GM18909 (cell line): ENCODE results near the gene KRT2.

ENCODE experiments used
- ATAC-seq: cut with Tn5 transposase; IDR thresholded peaks from one replicate; pipeline ENCODE4 v1.9.1; 2021; ENCODE audit warnings: mild to moderate bottlenecking; ENCODE audit not compliant: unreplicated experiment, poor library complexity

The KRT2 gene

GRCh38 chr12:52627395-52628110, 24.5 kb downstream of the KRT2 start:
- ATAC-seq, result no peak

DNA sequence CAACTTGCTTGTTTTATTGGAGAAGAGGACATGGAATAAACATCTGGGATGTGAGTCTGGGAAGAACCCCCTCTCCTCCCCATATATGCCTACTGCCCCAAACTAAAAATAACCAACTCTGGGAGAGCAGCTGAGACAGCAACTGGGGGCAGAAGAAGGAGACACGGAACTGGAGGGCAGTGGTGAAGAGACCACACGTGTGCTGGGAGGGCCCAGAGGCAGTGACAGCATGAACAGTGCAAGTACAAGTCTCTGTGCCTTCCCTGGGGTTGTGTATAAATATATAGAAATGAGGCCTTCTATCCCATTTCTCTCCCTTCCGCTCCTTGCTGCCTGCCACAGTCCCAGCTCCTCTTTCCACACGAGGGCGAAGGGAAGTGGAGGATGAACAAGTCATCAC, 29.7 kb downstream of the KRT2 start:
- no peak for ATAC-seq

DNA sequence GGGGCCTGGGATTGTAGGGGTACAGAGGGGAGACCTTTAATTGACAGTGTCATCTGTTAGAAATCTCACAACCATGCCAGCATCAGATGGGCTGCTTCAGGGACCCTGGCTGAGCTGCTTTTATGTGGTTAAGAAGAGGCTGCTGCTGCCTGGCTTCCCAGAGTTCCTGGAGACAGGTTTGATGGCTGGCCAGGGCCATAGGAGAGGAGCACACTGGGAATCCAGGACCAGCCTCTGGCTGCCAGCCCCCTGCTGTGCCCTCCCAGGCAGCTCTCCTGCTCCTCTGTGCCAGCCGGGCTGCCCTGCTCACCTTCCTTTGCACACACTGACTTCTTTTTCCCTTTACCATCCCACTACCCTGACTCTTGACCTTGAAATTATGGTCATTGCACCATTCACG, 33.1 kb downstream of the KRT2 start:
- ATAC-seq, result no peak

DNA sequence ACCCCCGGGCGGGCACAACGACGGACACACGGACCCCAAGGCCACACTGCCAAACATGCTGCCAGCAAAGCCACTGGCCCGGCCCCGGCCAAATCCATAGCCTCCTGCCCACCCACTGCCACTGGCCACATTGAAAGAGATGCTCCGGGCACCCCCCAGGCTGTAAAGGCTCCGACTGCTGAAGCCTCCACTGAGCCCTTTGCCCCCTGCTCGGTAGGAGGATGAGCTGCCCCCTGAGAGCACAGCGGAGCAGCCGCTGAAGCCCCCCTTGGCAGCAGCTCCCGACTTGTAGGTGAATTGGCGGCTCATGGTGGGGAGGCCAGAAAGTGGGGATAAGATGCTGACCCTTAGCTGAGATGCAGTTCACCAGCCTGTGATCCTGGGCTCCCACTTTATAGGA, 33.8 kb downstream of the KRT2 start, which contains the start of gene KRT73:
Gene KRT73 (minus strand): TSS at position 344 of the 400 bp plus-strand sequence. CDS start 35 bp downstream, at position 309.
- no peak for ATAC-seq

DNA sequence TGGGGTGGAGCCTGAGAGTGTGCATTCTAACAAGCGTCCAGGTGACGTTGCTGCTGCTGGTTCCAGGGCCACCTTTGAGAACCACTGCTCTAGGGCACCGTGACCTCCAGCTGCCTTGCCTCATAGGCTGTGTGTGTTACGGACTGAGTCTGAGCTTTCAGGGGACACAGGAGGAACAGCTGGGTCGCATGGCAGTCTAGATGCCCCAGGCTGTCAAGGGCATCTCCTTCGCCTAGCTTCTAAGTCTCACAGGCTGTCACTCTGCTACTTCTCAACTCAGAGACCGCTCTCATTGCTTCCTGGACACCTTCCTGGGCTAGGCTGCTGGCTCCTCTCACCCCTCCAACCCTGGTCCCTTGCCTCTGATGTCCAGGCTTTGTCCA, 34.6 kb downstream of the KRT2 start:
- ATAC-seq, result no peak

DNA sequence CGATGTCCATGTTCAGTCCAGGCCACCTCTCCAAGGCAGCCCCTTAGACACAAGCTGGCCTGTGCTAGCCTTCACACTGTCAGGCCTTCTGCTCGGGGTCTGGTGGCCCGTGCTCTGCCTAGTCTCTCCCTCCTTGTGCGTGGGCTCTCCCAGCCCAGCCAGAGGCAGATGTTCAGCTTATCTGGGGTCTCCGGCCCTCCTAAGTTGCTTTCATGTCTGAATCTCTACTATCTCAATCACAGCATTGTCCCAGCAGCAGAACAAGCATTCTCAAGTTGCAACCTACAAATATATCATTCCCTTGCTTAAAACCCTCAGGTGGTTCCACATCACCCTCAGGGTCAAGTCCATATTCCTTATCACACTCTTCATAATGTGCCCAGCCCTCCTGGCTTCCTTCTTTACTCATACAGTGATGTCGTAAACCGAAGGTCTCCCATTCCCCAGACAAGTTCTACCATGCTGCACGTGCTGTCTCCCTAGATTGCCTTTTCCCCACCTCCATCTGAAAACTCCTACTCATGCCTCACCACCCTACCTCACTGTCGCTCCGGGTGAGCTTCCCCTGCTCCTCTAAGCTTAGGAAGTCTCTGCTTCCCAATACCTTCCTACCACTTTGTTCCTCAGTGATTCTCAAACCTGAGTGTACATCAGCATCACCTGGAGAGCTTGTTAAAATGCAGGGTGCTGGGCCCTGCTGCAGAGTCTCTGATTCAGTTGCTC, 35.2 kb downstream of the KRT2 start:
- ATAC-seq, result no peak

DNA sequence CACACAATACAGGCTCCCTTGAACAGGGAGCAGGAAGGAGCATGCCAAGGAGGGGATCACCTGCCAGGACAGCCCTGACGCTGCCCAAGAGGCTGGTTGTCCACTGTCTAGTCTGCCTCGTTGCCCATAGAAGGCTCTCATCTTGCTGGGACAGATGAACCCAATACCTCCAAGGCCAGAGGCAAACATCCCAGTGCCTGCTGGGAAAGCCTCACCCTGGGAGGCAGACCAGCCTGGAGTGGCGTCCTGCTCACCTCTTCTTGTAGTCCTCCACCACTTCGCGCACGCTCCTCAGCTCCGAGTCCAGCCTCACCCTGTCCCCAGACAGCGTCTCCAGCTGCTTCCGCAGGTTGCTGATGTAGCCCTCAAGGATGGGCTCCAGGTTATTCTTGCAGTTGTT, 36.1 kb downstream of the KRT2 start:
- no peak for ATAC-seq

- no peak for ATAC-seq
Observed at GRCh38 chr12:52615208-52615868, 36.7 kb downstream of the KRT2 start.

- no peak for ATAC-seq
Observed at GRCh38 chr12:52614381-52615207, 37.4 kb downstream of the KRT2 start.

GRCh38 chr12:52613384-52614030, 38.5 kb downstream of the KRT2 start:
- ATAC-seq, result no peak

- no peak for ATAC-seq
Observed at GRCh38 chr12:52612431-52613383, 39.3 kb downstream of the KRT2 start.

GRCh38 chr12:52611080-52611468, 40.9 kb downstream of the KRT2 start:
- ATAC-seq, result no peak

GRCh38 chr12:52608826-52609630, 43.0 kb downstream of the KRT2 start:
- no peak for ATAC-seq

DNA sequence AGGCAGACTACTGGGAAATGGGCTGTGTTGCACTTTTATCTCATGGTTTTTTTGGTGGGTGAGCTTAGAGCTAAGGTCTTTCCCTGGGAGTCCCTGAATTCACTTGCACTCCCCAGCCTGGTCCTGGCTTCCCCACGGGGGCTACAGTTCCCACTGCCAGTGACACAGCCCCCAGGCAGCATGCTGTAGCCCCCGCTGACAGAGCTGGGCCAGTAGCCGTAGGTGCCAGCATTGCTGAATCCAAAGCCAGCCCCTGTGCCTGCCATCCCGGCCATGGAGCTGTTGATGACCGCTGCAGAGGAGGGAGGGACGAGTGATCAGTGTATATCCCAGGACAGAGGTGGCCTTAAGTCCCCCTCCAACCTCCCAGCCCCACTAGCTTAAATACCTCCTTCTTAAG, 43.9 kb downstream of the KRT2 start:
- ATAC-seq, result no peak

- no peak for ATAC-seq
Observed at GRCh38 chr12:52607314-52607713, 44.7 kb downstream of the KRT2 start.

DNA sequence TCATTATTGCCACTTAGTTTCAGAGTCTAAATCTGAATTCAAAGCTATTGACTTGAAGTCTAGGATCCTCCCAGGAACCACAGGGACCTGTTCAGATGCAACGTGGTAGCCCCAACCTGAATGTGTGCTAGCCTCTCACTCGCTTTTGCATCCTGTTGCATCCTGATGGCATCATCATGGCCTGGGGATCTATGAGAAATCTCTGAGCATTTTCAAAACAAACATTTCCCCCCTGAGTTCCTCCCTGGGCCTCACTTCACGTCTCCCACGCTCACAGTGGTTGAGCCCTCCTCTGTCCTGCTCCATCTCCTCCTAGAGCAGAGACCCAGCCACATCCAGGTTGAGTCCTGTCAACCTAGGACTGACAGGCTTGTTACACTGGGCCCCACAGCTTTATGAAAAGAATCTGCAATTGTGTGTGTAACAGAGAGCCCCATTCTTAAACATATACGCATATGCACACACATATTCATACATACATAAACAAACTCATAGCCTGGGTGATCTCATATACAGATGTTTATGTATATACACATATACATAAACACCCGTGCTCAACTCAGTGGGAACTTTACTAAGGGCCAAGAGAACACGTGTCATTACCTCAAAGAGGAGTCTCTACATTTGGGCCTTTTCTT, 45.3 kb downstream of the KRT2 start:
- no peak for ATAC-seq

GRCh38 chr12:52606096-52606495, 45.9 kb downstream of the KRT2 start:
- ATAC-seq, result no peak

DNA sequence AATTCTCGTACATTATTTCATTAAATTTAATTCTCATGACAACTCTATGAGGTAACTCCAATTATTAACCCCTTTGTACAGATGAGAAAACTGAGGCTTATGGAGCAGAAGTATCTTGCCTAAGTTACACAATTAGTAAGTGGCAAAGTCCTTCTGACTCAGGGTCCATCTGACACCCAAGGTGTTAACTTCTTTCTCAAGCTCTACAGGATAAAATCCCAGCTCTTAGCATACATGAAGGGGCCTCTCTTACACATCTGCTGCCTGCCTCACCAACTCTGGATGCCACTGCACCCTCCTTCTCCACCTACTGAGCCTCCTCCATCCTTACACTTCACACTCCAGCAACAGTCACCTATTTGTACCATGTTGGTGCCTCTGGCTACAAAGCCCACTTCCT, 46.5 kb downstream of the KRT2 start:
- ATAC-seq, result no peak
